HepG2 (cell line): ENCODE data around the gene CCDC80. TPM values are rescaled to one million over a fixed set of nuclear protein-coding genes. Genes with fewer than 3 reads are reported as not detected.

Experiments used
- KAT8 ChIP-seq: IDR thresholded peaks from 2 replicates; pipeline ENCODE4 v1.6.1; 2016; ENCODE audit warnings: missing genetic modification reagents, missing compliant biosample characterization
- KLF12 ChIP-seq: sonication (generic); formaldehyde crosslinking; IDR thresholded peaks from 2 replicates; pipeline ENCODE4 v1.4.0; 2020; ENCODE audit warnings: missing genetic modification reagents, borderline replicate concordance
- KMT2B ChIP-seq: IDR thresholded peaks from 2 replicates; pipeline ENCODE4 v1.6.1; 2016; ENCODE audit warnings: missing genetic modification reagents, missing compliant biosample characterization
- NKX3-1 ChIP-seq: sonication (generic); formaldehyde crosslinking; IDR thresholded peaks from 2 replicates; pipeline ENCODE4 v1.5.0; 2020; ENCODE audit warnings: missing genetic modification reagents
- SIX1 ChIP-seq: sonication (generic); formaldehyde crosslinking; IDR thresholded peaks from 2 replicates; pipeline ENCODE4 v1.4.0; 2020; ENCODE audit warnings: missing genetic modification reagents, borderline replicate concordance
- ZNF18 ChIP-seq: sonication (generic); formaldehyde crosslinking; IDR thresholded peaks from 2 replicates; pipeline ENCODE4 v1.8.0; 2022; ENCODE audit warnings: mild to moderate bottlenecking, missing genetic modification reagents; ENCODE audit not compliant: insufficient replicate concordance
- ZNF264 ChIP-seq: sonication (generic); formaldehyde crosslinking; IDR thresholded peaks from 2 replicates; pipeline ENCODE4 v1.4.0; 2020; ENCODE audit warnings: missing genetic modification reagents
- ZNF747 ChIP-seq: sonication (generic); formaldehyde crosslinking; IDR thresholded peaks from 2 replicates; pipeline ENCODE4 v1.8.1; 2023; ENCODE audit warnings: missing genetic modification reagents, mild to moderate bottlenecking, borderline replicate concordance
- ZNF75D ChIP-seq: sonication (generic); formaldehyde crosslinking; IDR thresholded peaks from 2 replicates; pipeline ENCODE4 v1.8.1; 2023; ENCODE audit warnings: missing genetic modification reagents, mild to moderate bottlenecking, borderline replicate concordance
- ZNF781 ChIP-seq: sonication (generic); formaldehyde crosslinking; IDR thresholded peaks from 2 replicates; pipeline ENCODE4 v1.5.1; 2020; ENCODE audit warnings: borderline replicate concordance, mild to moderate bottlenecking, missing genetic modification reagents; ENCODE audit errors: not compliant biosample characterization
- polyA plus RNA-seq, 8 experiments: library from polyadenylated mRNA; depleted of rRNA in 3 of 8; stranded (reverse) in 7 of 8; unstranded in 1 of 8; fragments of >200 nt; fragmentation: Illumina TruSeq in 4 of 8; extraction: Trizol in 4 of 8; gene quantifications; 2 replicates each; pipeline versions ENCODE4 v1.2.1 to v1.2.3, GENCODE V29; 2011 to 2016; ENCODE audit warnings: low read depth in 4 of 8, missing spikeins in 1 of 8, mixed read lengths in 1 of 8; ENCODE audit not compliant: insufficient read depth in 1 of 8
- total RNA-seq, 5 experiments: library from RNA; depleted of rRNA; stranded (reverse); fragments of >200 nt; fragmentation: Illumina TruSeq; extraction: Trizol; gene quantifications; 2 replicates each; pipeline ENCODE4 v1.2.3, GENCODE V29; 2016; ENCODE audit warnings: low read depth in 1 of 5
- TF ChIP-seq, protein P1 (sequence below): sonication (generic); formaldehyde crosslinking; IDR thresholded peaks from 2 replicates; pipeline ENCODE4 v1.4.0; 2020; ENCODE audit warnings: missing genetic modification reagents
- TF ChIP-seq, protein P2 (sequence below): sonication (generic); formaldehyde crosslinking; IDR thresholded peaks from 2 replicates; pipeline ENCODE4 v1.4.0; 2020; ENCODE audit warnings: mild to moderate bottlenecking, missing genetic modification reagents

Gene CCDC80
- total and polyA plus RNA-seq, 2 of the 13 experiments (the other 11 are each of a cell fraction or from before 2014, with no cell fraction given): not detected

- TF ChIP-seq ZNF18 (CRISPR knock-in tag) (peak; percentile 26), ZNF264 (no peak), KAT8 (no peak), ZNF781 (CRISPR knock-in tag) (no peak), KMT2B (CRISPR knock-in tag) (no peak), ZNF75D (no peak), KLF12 (CRISPR knock-in tag) (peak; percentile 63; the same call in 1 of the 2 replicates), SIX1 (CRISPR knock-in tag) (no peak), ZNF747 (CRISPR knock-in tag) (no peak), NKX3-1 (CRISPR knock-in tag) (peak; percentile 34; the same call in 1 of the 2 replicates)
- TF ChIP-seq, protein P1, sequence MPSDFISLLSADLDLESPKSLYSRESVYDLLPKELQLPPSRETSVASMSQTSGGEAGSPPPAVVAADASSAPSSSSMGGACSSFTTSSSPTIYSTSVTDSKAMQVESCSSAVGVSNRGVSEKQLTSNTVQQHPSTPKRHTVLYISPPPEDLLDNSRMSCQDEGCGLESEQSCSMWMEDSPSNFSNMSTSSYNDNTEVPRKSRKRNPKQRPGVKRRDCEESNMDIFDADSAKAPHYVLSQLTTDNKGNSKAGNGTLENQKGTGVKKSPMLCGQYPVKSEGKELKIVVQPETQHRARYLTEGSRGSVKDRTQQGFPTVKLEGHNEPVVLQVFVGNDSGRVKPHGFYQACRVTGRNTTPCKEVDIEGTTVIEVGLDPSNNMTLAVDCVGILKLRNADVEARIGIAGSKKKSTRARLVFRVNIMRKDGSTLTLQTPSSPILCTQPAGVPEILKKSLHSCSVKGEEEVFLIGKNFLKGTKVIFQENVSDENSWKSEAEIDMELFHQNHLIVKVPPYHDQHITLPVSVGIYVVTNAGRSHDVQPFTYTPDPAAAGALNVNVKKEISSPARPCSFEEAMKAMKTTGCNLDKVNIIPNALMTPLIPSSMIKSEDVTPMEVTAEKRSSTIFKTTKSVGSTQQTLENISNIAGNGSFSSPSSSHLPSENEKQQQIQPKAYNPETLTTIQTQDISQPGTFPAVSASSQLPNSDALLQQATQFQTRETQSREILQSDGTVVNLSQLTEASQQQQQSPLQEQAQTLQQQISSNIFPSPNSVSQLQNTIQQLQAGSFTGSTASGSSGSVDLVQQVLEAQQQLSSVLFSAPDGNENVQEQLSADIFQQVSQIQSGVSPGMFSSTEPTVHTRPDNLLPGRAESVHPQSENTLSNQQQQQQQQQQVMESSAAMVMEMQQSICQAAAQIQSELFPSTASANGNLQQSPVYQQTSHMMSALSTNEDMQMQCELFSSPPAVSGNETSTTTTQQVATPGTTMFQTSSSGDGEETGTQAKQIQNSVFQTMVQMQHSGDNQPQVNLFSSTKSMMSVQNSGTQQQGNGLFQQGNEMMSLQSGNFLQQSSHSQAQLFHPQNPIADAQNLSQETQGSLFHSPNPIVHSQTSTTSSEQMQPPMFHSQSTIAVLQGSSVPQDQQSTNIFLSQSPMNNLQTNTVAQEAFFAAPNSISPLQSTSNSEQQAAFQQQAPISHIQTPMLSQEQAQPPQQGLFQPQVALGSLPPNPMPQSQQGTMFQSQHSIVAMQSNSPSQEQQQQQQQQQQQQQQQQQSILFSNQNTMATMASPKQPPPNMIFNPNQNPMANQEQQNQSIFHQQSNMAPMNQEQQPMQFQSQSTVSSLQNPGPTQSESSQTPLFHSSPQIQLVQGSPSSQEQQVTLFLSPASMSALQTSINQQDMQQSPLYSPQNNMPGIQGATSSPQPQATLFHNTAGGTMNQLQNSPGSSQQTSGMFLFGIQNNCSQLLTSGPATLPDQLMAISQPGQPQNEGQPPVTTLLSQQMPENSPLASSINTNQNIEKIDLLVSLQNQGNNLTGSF (CRISPR knock-in tag): 0 out of 2 replicates have a peak, but pooled peaks have one; percentile 53
- TF ChIP-seq, protein P2, sequence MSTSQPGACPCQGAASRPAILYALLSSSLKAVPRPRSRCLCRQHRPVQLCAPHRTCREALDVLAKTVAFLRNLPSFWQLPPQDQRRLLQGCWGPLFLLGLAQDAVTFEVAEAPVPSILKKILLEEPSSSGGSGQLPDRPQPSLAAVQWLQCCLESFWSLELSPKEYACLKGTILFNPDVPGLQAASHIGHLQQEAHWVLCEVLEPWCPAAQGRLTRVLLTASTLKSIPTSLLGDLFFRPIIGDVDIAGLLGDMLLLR (CRISPR knock-in tag): peak; percentile 72; the same call in 1 of the 2 replicates
Measured at GRCh38 chr3:112561484-112561733, 79.5 kb downstream of the CCDC80 start (continued).
